H4 (cell line): ENCODE data around the gene THADA. TPM values are rescaled to one million over a fixed set of nuclear protein-coding genes. Genes with fewer than 3 reads are reported as not detected.

Source experiments
- DNase-seq: peaks from one replicate; pipeline ENCODE4 v3.0.0-alpha.2; 2015; ENCODE audit warnings: low spot score
- total RNA-seq: library from RNA; depleted of rRNA; stranded (reverse); fragments of >200 nt; shearing (Covaris generic); gene quantifications from 2 replicates; pipeline ENCODE4 v1.2.3, GENCODE V29; 2014

THADA gene
- total RNA-seq, 1 experiment from 2014 or later = 10.9 TPM

GRCh38 chr2:43445781-43446180 is 150.1 kb downstream of the THADA start:
- DNase-seq = no peak

DNA sequence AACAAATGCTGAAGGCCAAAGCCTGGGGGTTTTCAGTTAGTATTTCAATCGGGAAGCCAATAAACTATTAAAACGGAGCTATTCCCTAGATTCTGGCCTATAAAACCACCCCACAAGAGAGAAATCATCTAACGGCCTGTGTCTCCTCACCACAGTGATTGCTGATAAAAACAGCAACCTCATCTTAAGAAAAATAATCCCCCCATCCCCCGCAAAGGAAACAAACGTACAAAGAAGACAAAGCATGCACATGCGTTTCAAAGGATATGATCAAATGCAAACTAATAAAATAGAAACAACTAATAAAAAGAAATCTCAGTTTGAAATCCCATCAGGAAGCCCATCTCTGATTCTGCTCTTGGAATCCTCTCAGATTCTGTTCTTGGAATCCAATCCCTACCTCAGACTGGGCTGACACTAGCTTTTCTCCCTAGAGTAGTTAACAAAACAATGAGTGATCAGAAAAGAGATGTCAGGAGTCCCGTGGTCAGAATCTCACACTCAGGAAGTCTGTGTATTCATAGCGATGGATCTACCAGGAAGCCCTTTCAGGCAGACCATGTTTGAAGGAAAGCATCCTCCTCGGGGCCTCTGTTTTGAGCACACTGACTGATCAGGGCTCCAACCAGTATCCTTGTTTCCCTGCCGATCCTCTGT is 150.7 kb downstream of the THADA start:
- no peak for DNase-seq

DNA sequence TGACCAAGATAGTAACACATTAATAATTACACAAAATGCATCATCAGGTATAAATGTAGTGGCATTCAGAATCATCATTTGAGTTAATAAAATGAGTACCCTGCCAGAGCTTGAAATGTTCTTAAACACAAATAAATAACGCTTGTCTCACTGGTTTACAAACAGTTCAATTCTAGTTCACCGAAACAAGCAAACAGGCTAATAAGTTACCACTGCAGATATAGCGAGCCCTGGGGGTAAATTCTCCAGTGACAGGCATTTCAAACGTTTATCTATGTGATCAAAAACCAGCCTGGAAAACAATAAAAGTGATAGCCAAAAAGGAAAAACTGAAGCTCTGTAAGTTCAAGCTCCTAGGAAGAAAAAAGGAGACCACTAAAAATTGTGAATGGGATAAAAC is 152.6 kb downstream of the THADA start:
- DNase-seq = no peak

GRCh38 chr2:43441195-43441594 is 154.6 kb downstream of the THADA start:
- no peak for DNase-seq

DNA sequence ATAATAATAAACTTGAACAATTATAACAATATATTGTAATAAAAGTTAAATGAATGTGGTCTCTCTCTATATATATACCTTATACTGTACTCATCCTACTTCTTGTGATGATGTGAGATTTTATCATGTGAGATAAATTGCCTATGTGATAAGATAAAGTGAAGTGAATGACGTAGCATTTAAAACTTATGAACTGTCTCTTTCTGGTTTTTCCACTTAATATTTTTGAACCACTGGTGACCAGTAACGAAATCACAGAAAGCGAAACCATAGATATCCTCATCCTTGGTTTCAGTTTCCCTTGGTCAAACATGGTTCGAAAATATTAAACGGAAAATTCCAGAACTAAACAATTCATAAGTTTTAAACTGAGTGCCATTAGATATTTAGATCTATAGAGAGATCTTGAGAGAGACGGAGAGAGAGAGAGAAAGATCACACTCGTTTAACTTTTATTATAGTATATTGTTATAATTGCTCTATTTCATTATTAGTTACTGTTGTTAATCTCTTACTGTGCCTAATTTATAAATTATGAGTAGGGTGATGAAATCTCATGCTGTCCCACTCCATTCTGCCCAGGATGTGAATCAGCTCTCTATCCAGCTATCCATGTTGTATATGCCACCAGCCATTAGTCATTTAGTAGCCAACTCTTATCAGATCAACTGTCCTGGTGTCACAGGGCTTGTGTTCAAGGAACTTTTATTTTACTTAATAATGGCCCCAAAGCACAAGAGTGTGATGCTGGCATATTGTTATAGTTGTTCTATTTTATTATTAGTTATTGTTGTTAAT is 156.8 kb downstream of the THADA start:
- no peak for DNase-seq

GRCh38 chr2:43438342-43438741 is 157.5 kb downstream of the THADA start:
- DNase-seq = no peak

DNA sequence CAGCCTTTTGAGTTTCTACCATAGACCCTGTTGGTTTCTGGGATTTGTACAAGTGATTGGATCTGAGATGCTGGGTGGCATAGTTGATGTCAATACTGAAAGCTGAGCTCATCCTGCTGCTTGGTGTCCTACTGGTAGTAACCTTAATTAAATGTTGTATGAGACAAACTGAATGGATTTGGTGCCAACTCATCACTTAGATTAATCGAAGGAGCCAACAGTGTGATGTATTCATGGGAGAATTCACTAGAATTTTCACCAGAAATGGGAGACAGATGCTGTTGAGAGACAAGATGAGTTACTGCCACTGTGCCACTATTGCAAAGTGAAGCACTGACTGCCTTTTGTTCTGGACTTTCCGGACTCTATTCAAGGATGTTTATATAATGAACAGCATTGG is 158.5 kb downstream of the THADA start:
- no peak for DNase-seq

DNA sequence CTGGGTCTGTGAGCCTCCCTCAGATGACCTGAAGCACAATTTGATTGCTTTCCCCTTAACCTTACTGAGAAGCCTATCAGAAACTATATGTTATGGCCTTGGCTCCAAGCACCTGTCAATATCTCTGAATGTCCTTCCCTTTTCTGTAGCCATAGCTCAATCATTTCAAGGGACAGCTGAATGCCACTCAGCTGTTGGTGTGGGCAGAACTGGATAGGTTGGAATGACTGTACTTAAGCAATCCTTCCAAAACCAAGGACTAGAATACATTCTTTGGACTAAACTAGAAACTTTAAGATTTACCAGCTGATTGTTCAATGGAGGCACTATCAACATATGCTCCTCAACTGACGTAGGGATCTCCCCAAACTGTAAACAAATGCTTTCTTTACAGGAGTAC is 159.4 kb downstream of the THADA start:
- DNase-seq = no peak

DNA sequence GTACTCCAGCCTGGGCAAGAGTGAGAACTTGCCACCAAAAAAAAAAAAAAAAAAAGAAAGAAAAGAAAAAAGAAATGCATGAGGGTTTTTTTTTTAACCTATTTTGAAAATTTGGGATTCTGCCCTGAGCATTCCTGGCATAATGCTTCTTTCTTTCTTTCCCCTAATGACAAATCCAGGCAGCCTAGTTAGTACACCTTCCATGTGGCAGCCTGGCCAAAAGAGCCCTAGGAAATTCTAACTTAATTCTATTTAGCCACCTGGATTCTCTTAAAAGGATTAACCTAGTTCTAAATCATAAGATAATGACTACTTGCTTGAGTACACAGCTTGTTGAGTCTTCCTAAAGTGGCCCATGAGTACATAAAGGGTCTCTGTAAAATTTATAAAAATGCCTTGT is 160.1 kb downstream of the THADA start:
- no peak for DNase-seq

DNA sequence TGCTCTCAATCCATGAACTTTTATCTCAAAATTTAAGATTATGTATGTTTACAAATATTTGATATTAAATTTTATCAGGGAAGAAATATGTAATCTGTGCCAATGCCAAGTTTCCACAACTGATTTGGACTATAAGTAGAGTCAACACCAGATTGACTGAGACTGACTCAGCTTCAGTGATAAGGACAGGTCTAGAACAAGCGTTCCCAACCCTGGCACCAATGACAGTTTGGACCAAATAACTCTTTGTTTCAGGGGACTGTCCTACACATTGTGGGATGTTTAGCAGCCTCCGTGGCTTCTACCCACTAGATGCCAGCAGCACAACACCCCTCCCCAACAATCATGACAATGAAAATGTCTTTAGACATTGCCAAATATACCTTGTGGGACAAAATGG is 165.3 kb downstream of the THADA start:
- no peak for DNase-seq

GRCh38 chr2:43429369-43429768 is 166.5 kb downstream of the THADA start:
- DNase-seq = no peak

GRCh38 chr2:43427032-43427424 is 168.8 kb downstream of the THADA start:
- DNase-seq = no peak

DNA sequence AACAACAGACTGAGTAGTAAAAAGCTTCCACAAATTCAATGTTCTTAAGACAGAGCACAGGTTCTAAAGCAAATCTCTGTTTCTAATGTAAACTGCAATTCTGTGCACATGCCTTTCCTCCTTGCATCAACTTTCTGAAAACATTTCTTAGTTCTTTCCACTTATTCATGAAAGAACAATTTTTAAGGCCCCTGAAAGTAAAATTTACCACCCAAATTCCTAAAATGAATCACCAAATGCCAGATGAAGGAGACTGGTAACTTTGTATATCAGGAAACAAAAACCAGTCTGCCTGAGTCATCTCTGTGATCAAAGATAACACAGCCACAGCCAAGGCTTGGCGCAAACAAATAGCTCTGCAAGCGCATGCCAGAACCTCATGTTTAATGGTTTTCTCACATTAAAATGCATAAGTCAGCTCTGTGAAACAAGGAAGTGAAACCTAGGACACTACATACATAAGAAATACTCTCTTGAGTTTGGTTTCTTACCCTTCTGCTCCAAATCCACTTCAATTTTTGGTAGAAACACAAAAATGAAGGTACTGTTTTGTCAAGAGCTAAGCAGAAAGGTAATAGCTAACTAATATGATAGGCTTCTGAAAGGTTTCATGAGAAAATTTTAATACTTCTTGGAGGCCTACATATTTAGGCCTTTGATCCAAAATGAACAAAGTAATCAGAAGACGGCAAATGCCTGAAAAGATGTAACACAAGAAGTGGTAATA is 169.4 kb downstream of the THADA start:
- peak; percentile 95 for DNase-seq

- no peak for DNase-seq
Measured at GRCh38 chr2:43425659-43426058, 170.2 kb downstream of the THADA start.

DNA sequence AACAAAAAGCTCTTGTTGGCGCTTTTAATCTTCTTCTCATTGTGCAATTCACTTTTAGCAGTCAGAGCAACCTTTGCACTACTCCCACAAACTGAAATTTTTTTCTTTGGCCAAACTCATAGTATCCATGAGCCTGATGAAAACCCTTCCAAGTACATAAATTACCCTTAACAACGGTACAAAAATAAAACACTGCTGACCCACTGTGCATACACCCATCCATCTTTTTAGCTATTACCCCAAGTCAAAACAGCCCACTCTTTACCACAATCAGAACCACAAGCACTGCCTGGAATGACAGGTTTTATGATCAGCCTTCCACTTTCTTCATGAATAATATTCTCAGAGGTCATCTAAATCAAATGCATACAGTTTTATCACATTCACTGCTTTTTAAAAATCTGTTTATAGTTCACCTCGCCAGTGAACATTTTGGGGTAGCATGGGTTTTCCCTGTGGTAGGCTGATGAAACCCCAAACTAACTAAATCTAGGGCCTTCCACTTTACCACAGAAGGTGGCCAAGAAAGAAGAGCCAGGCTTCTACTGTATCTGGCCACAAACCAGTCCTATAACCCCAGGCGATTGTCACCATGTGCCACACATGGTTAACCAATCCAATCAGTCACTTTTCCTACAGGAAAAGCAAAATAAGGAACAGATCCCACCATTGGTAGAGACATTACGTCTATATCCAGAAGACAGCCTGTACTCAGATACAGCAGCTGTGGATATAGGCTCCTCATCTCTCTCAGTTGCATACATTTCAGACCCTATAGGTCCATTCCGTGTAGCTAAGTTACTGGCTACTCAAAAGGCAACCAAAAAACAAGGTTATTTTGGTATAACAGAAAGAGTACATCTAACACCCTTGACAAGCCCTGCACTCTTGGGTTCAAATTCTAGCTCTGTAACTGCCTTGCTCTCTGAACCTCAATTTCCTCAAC is 171.3 kb downstream of the THADA start:
- no peak for DNase-seq

GRCh38 chr2:43423941-43424261 is 171.9 kb downstream of the THADA start:
- DNase-seq = no peak

- DNase-seq = no peak
Measured at GRCh38 chr2:43421194-43421593, 174.6 kb downstream of the THADA start.

DNA sequence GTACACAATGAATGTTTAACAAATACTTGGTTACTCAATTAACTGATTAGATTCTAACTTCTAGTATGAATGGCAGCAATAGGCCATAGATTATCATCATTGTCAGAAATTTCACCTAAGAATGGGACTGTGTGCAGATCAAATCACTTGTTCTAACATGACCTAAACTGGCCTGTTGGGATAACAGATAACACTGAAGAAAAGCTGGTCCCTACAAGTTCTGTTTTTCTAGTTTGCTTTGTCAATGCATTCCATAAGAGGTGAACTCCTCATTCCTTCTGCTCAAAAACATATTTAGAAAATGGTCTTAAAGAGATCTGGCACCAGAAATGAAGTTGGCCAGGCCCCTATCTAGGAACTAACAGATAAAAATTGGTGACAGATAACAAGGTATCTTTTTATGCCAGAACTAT is 175.4 kb downstream of the THADA start:
- DNase-seq = no peak

DNA sequence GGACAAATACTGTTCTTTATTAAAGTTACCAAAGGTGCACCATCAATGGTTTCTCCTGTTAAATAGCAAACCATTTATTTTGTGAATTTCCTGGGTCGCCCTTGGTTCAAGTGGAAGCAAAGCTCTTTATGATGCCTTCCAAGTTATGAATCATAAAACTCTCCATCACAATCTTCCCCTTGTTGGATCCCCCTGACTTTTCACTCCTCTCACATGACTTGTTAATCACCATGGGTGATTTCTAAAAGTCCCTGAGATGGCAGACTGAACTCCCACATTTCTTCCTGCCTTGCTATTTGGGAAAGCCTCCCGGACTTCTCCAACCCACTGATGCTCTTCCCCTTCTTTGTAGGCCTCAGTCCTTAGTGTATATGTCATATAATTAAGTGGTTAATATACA is 176.0 kb downstream of the THADA start:
- DNase-seq = no peak

DNA sequence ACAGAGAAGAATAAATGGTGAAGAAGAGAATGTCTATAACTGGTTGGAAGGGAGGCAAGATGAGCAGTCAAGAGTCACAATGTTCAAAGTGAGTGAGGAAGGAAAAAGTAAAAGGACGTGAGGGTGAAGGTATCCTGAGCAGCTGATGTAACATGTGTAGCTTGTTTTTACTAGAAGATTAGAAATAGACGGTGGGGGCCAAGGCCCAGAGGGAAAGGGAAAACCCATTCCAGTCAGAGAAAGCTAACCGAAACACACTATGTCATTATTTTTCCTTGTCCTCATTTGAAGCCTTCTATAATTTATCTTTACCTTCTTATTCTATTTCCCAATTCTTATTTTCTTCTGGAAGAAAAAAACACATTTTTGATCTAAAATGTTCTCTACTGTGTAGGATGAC is 176.6 kb downstream of the THADA start:
- no peak for DNase-seq

DNA sequence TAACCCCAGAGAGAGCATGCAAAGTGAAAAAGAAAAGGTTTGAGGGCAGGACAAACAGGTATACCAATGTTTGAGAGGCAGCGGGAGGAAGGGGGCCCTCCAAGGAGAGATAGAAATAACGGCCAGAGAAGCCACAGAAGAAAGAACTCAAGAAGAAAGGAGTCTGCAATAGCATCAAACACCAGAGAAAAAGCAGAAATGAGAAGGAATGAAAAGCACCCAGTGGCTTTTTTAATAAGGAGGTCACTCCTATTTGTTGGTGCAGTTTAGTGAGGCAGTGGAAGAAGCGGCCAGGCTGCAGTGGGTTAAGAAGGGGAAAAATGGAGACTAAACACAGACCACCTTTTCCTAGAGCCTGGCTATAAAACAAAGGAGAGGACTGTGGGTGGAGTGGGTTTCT is 177.2 kb downstream of the THADA start:
- no peak for DNase-seq

- DNase-seq = no peak
Measured at GRCh38 chr2:43417300-43417699, 178.5 kb downstream of the THADA start.
